BLaER1 (cell line): Measurements from ENCODE around the gene TNFAIP8L3.

Source experiments
- H3K27ac ChIP-seq: shearing (Covaris generic); formaldehyde crosslinking; 2 replicates; pipeline ENCODE4 v1.8.1; 2022
- H3K27me3 ChIP-seq: shearing (Covaris generic); formaldehyde crosslinking; 2 replicates; pipeline ENCODE4 v1.8.1; 2022
- H3K36me3 ChIP-seq: shearing (Covaris generic); formaldehyde crosslinking; 2 replicates; pipeline ENCODE4 v1.8.1; 2022
- H3K4me1 ChIP-seq: shearing (Covaris generic); formaldehyde crosslinking; 2 replicates; pipeline ENCODE4 v1.8.1; 2022
- H3K4me2 ChIP-seq: shearing (Covaris generic); formaldehyde crosslinking; 2 replicates; pipeline ENCODE4 v1.8.1; 2022
- H3K4me3 ChIP-seq: shearing (Covaris generic); formaldehyde crosslinking; 2 replicates; pipeline ENCODE4 v1.8.1; 2022
- H3K9ac ChIP-seq: shearing (Covaris generic); formaldehyde crosslinking; 2 replicates; pipeline ENCODE4 v1.8.1; 2022
- H3K9me3 ChIP-seq: shearing (Covaris generic); formaldehyde crosslinking; 2 replicates; pipeline ENCODE4 v1.8.1; 2022
- H4K20me1 ChIP-seq: shearing (Covaris generic); formaldehyde crosslinking; 2 replicates; pipeline ENCODE4 v1.8.1; 2022
- Cebpa-rat ChIP-seq: shearing (Covaris generic); IDR thresholded peaks from 2 replicates; pipeline ENCODE4 v1.8.1; 2022

TNFAIP8L3 gene

GRCh38 chr15:51117270-51117669 is 22.6 kb upstream of the TNFAIP8L3 start:
- H4K20me1 ChIP-seq = no peaks in the 10 kb centered on the region
- no peaks in the 10 kb centered on the region for H3K9me3 ChIP-seq
- H3K4me2 ChIP-seq = no peak overlapping the region
- H3K27ac ChIP-seq = no peak overlapping the region
- H3K4me1 ChIP-seq = no peaks in the 10 kb centered on the region
- no peak for TF ChIP-seq Cebpa-rat
- H3K4me3 ChIP-seq = no peak overlapping the region
- no peaks in the 10 kb centered on the region for H3K27me3 ChIP-seq
- no peak overlapping the region for H3K9ac ChIP-seq
- no peaks in the 10 kb centered on the region for H3K36me3 ChIP-seq

- Histone ChIP-seq H3K36me3 (no peaks in the 10 kb centered on the region), H3K27me3 (no peaks in the 10 kb centered on the region), H3K4me2 (no peak overlapping the region), H3K27ac (no peak overlapping the region), H3K4me3 (no peak overlapping the region), H3K9me3 (no peaks in the 10 kb centered on the region), H4K20me1 (no peaks in the 10 kb centered on the region), H3K9ac (no peak overlapping the region), H3K4me1 (no peaks in the 10 kb centered on the region)
- TF ChIP-seq Cebpa-rat = no peak
These were observed 19.9 kb upstream of the TNFAIP8L3 start for GRCh38 chr15:51114437-51115119.

- Histone ChIP-seq H4K20me1 (no peaks in the 10 kb centered on the region), H3K4me2 (no peak overlapping the region), H3K27ac (no peak overlapping the region), H3K9ac (no peak overlapping the region), H3K4me3 (no peak overlapping the region), H3K4me1 (no peaks in the 10 kb centered on the region), H3K36me3 (no peaks in the 10 kb centered on the region), H3K27me3 (no peaks in the 10 kb centered on the region), H3K9me3 (no peaks in the 10 kb centered on the region)
- TF ChIP-seq Cebpa-rat = no peak
These were observed 17.4 kb upstream of the TNFAIP8L3 start for GRCh38 chr15:51112078-51112477.

GRCh38 chr15:51111061-51111460 is 16.4 kb upstream of the TNFAIP8L3 start:
- H3K4me2 ChIP-seq = no peak overlapping the region
- no peak overlapping the region for H3K4me3 ChIP-seq
- no peak overlapping the region for H3K27ac ChIP-seq
- H3K36me3 ChIP-seq = no peaks in the 10 kb centered on the region
- H4K20me1 ChIP-seq = no peaks in the 10 kb centered on the region
- no peak for TF ChIP-seq Cebpa-rat
- H3K9me3 ChIP-seq = no peaks in the 10 kb centered on the region
- no peak overlapping the region for H3K9ac ChIP-seq
- H3K4me1 ChIP-seq = no peaks in the 10 kb centered on the region
- no peaks in the 10 kb centered on the region for H3K27me3 ChIP-seq

GRCh38 chr15:51110171-51110570 is 15.5 kb upstream of the TNFAIP8L3 start:
- Histone ChIP-seq H3K27me3 (no peaks in the 10 kb centered on the region), H3K9ac (no peak overlapping the region), H3K4me2 (no peak overlapping the region), H3K9me3 (no peaks in the 10 kb centered on the region), H3K27ac (no peak overlapping the region), H3K36me3 (no peaks in the 10 kb centered on the region), H4K20me1 (no peaks in the 10 kb centered on the region), H3K4me3 (no peak overlapping the region), H3K4me1 (no peaks in the 10 kb centered on the region)
- TF ChIP-seq Cebpa-rat = no peak

- H4K20me1 ChIP-seq = no peaks in the 10 kb centered on the region
- H3K27ac ChIP-seq = no peak overlapping the region
- no peaks in the 10 kb centered on the region for H3K27me3 ChIP-seq
- peaks cover 7% of the 10 kb centered on the region for H3K4me1 ChIP-seq
- no peak overlapping the region for H3K9ac ChIP-seq
- H3K4me3 ChIP-seq = no peak overlapping the region
- H3K4me2 ChIP-seq = no peak overlapping the region
- H3K36me3 ChIP-seq = no peaks in the 10 kb centered on the region
- TF ChIP-seq Cebpa-rat = no peak
- H3K9me3 ChIP-seq = no peaks in the 10 kb centered on the region
These were observed 14.3 kb upstream of the TNFAIP8L3 start for GRCh38 chr15:51108933-51109550.

GRCh38 chr15:51107612-51108011 is 12.9 kb upstream of the TNFAIP8L3 start:
- Histone ChIP-seq H3K36me3 (no peaks in the 10 kb centered on the region), H3K4me2 (no peak overlapping the region), H3K27me3 (no peaks in the 10 kb centered on the region), H3K9ac (no peak overlapping the region), H4K20me1 (no peaks in the 10 kb centered on the region), H3K4me3 (no peak overlapping the region), H3K9me3 (no peaks in the 10 kb centered on the region), H3K27ac (no peak overlapping the region), H3K4me1 (peaks cover 7% of the 10 kb centered on the region)
- no peak for TF ChIP-seq Cebpa-rat

GRCh38 chr15:51106481-51106880 is 11.8 kb upstream of the TNFAIP8L3 start:
- H4K20me1 ChIP-seq = no peaks in the 10 kb centered on the region
- H3K9me3 ChIP-seq = no peaks in the 10 kb centered on the region
- no peaks in the 10 kb centered on the region for H3K27me3 ChIP-seq
- H3K4me2 ChIP-seq = no peak overlapping the region
- no peak overlapping the region for H3K27ac ChIP-seq
- no peak overlapping the region for H3K4me3 ChIP-seq
- no peaks in the 10 kb centered on the region for H3K36me3 ChIP-seq
- H3K4me1 ChIP-seq = peaks cover 7% of the 10 kb centered on the region
- TF ChIP-seq Cebpa-rat = no peak
- no peak overlapping the region for H3K9ac ChIP-seq

- no peak for TF ChIP-seq Cebpa-rat
- H3K27ac ChIP-seq = no peak overlapping the region
- no peaks in the 10 kb centered on the region for H4K20me1 ChIP-seq
- H3K36me3 ChIP-seq = no peaks in the 10 kb centered on the region
- H3K9ac ChIP-seq = no peak overlapping the region
- no peak overlapping the region for H3K4me3 ChIP-seq
- peaks cover 7% of the 10 kb centered on the region for H3K4me1 ChIP-seq
- H3K4me2 ChIP-seq = no peak overlapping the region
- H3K9me3 ChIP-seq = no peaks in the 10 kb centered on the region
- H3K27me3 ChIP-seq = no peaks in the 10 kb centered on the region
These were observed 10.8 kb upstream of the TNFAIP8L3 start for GRCh38 chr15:51105430-51106016.

GRCh38 chr15:51104512-51104911 is 9.8 kb upstream of the TNFAIP8L3 start:
- Histone ChIP-seq H3K36me3 (no peaks in the 10 kb centered on the region), H3K4me1 (peaks cover 7% of the 10 kb centered on the region), H3K9me3 (no peaks in the 10 kb centered on the region), H4K20me1 (no peaks in the 10 kb centered on the region), H3K27ac (no peak overlapping the region), H3K4me3 (no peak overlapping the region), H3K9ac (no peak overlapping the region), H3K4me2 (0 out of 2 replicates have a peak overlapping the region, but pooled peaks have one; percentile 7), H3K27me3 (no peaks in the 10 kb centered on the region)
- TF ChIP-seq Cebpa-rat = no peak
